Measurements from ENCODE around the gene FRMPD1.

FRMPD1 gene

DNA sequence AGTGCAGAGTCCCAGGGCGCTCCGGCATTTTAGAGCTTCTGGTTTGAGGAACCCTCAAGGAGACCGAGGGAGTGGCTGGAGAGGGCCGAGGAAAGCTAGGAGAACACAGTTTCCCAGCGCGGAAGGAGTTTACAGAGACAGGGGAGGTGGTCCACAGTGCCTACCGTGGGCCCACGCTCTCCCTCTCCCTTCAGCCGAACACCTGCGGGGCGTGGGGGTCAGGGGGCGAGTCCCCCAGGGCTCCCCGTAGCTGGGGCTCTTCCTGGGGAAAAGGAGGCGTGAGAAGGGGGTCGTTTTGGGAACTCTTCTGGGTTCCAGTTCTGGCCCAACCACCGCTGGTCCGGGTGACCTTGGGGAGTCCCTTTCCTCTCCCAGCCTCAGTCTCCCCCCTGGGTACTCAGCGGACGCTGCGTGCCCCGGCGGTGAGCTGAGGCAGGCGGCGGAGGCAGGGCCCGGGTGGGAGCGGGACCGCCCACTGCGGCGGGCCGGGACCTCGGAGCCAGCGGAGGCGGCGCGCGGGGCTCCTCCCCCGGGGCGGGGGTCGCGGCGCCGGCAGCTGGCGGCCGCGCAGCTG, 368 bp upstream of the FRMPD1 start:
- H2AFZ ChIP-seq (ENCODE audit: low read depth), result no peak overlapping the region
- peaks cover 4% of the 10 kb centered on the region for H3K4me1 ChIP-seq (ENCODE audit: low read depth, poor library complexity, severe bottlenecking)
- no peak overlapping the region for H3K4me3 ChIP-seq (IDR thresholded peaks at IDR 0.05; ENCODE audit: insufficient read depth, low read depth, low read length)
- no peak overlapping the region for H3K27ac ChIP-seq
- H3K79me2 ChIP-seq (ENCODE audit: insufficient read depth, low read depth), result no peaks in the 10 kb centered on the region
- TF ChIP-seq, protein P1, sequence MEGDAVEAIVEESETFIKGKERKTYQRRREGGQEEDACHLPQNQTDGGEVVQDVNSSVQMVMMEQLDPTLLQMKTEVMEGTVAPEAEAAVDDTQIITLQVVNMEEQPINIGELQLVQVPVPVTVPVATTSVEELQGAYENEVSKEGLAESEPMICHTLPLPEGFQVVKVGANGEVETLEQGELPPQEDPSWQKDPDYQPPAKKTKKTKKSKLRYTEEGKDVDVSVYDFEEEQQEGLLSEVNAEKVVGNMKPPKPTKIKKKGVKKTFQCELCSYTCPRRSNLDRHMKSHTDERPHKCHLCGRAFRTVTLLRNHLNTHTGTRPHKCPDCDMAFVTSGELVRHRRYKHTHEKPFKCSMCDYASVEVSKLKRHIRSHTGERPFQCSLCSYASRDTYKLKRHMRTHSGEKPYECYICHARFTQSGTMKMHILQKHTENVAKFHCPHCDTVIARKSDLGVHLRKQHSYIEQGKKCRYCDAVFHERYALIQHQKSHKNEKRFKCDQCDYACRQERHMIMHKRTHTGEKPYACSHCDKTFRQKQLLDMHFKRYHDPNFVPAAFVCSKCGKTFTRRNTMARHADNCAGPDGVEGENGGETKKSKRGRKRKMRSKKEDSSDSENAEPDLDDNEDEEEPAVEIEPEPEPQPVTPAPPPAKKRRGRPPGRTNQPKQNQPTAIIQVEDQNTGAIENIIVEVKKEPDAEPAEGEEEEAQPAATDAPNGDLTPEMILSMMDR (conservative IDR thresholded peaks at IDR 0.05; ENCODE audit: low read depth, low read length), result no peak
- H4K20me1 ChIP-seq (ENCODE audit: insufficient read depth), result no peaks in the 10 kb centered on the region
- H3K4me2 ChIP-seq, result no peak overlapping the region
- H3K9ac ChIP-seq, result no peak overlapping the region
- no peaks in the 10 kb centered on the region for H3K36me3 ChIP-seq (ENCODE audit: insufficient read depth)
- H3K27me3 ChIP-seq (ENCODE audit: insufficient read depth, low read depth), result peaks cover 3% of the 10 kb centered on the region; the same call in 1 of the 2 replicates

DNA sequence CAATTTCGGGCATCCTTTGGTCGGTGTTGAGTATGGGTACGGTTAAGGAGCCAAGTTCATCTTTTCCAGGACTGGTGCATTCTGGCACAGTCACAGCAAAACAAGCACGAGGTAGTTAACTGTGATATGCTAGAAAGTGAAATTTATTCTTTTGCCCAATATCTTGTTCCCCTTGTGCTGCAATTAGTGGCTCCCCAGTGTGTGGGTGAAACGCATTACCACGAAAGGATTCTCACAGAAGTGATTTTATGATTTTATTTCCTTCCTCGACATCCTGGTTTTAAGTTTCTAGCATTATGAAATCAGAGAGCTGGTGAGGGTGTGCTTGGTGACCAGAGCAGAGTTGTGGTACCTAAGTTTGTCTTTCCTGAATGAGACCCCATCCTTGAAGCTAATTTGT, 1.5 kb downstream of the FRMPD1 start:
- no peak overlapping the region for H3K9ac ChIP-seq
- H3K4me2 ChIP-seq, result no peak overlapping the region
- no peak overlapping the region for H3K4me3 ChIP-seq (IDR thresholded peaks at IDR 0.05; ENCODE audit: insufficient read depth, low read depth, low read length)
- no peaks in the 10 kb centered on the region for H3K79me2 ChIP-seq (ENCODE audit: insufficient read depth, low read depth)
- H3K36me3 ChIP-seq (ENCODE audit: insufficient read depth), result no peaks in the 10 kb centered on the region
- peaks cover 4% of the 10 kb centered on the region for H3K4me1 ChIP-seq (ENCODE audit: low read depth, poor library complexity, severe bottlenecking)
- H3K27me3 ChIP-seq (ENCODE audit: insufficient read depth, low read depth), result peaks cover 3% of the 10 kb centered on the region; the same call in 1 of the 2 replicates
- no peak overlapping the region for H2AFZ ChIP-seq (ENCODE audit: low read depth)
- TF ChIP-seq, protein P1 (conservative IDR thresholded peaks at IDR 0.05; ENCODE audit: low read depth, low read length), result no peak
- no peaks in the 10 kb centered on the region for H4K20me1 ChIP-seq (ENCODE audit: insufficient read depth)
- no peak overlapping the region for H3K27ac ChIP-seq

DNA sequence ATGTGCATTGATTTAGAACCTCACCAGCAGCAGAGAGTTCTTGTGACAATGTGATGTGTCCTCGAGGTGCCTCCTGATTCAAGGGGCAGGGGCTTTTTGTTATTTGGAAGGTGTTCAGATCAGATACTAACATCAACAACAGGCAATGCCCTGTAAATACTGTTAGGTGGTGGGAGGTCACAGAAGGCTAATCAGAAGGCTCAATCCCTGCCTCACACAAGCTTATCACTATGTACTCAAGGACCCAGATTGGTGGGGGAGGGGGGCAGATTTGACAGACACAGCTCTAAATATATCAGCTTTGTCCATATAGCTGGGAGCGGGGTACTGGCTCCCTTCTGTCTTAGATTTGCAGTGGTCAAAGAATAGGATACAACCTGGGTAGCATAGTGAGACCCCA, 2.6 kb downstream of the FRMPD1 start:
- Histone ChIP-seq H3K4me3 (IDR thresholded peaks at IDR 0.05; ENCODE audit: insufficient read depth, low read depth, low read length) (no peak overlapping the region), H3K27ac (no peak overlapping the region), H2AFZ (ENCODE audit: low read depth) (no peak overlapping the region), H3K9ac (no peak overlapping the region), H3K4me2 (no peak overlapping the region), H3K4me1 (ENCODE audit: low read depth, poor library complexity, severe bottlenecking) (peaks cover 4% of the 10 kb centered on the region), H3K79me2 (ENCODE audit: insufficient read depth, low read depth) (no peaks in the 10 kb centered on the region), H3K27me3 (ENCODE audit: insufficient read depth, low read depth) (peaks cover 3% of the 10 kb centered on the region; the same call in 1 of the 2 replicates), H4K20me1 (ENCODE audit: insufficient read depth) (no peaks in the 10 kb centered on the region), H3K36me3 (ENCODE audit: insufficient read depth) (no peaks in the 10 kb centered on the region)
- TF ChIP-seq, protein P1 (conservative IDR thresholded peaks at IDR 0.05; ENCODE audit: low read depth, low read length), result no peak

DNA sequence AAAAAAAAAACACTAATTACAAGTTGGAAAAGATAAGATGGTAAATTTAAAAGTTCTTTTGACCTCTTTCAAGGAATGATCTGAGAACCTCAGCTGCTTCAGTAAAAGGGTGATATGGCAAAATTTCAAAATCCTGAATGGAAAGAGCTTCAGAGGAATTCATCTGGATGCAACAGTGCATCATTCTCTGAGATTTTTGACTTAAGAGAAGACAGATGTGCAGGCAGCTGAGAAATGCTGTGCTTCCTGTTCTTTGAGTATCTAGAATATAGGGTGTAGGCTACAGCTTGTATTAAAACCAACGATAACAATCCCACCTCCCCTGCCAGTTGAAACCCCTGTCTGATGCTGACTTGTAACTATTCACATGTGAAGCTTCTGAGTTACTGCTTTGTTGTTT, 6.2 kb downstream of the FRMPD1 start:
- no peaks in the 10 kb centered on the region; the same call in 1 of the 2 replicates for H3K27me3 ChIP-seq (ENCODE audit: insufficient read depth, low read depth)

More for the DNA sequence above, 6.2 kb downstream of the FRMPD1 start:
- no peaks in the 10 kb centered on the region for H3K4me1 ChIP-seq (ENCODE audit: low read depth, poor library complexity, severe bottlenecking)
- no peak overlapping the region for H3K4me3 ChIP-seq (IDR thresholded peaks at IDR 0.05; ENCODE audit: insufficient read depth, low read depth, low read length)
- no peaks in the 10 kb centered on the region for H3K79me2 ChIP-seq (ENCODE audit: insufficient read depth, low read depth)
- TF ChIP-seq, protein P1 (conservative IDR thresholded peaks at IDR 0.05; ENCODE audit: low read depth, low read length), result no peak
- no peak overlapping the region for H3K9ac ChIP-seq
- H3K4me2 ChIP-seq, result no peak overlapping the region
- no peak overlapping the region for H2AFZ ChIP-seq (ENCODE audit: low read depth)
- H3K36me3 ChIP-seq (ENCODE audit: insufficient read depth), result no peaks in the 10 kb centered on the region
- no peak overlapping the region for H3K27ac ChIP-seq
- H4K20me1 ChIP-seq (ENCODE audit: insufficient read depth), result no peaks in the 10 kb centered on the region

Measured in KMS-11 (cell line).